Erythroblast (primary cell): ENCODE measurements around the gene TRIM67.

ENCODE experiments used
- GATA1 ChIP-seq: IDR thresholded peaks from 2 replicates; pipeline ENCODE4 v1.6.1; 2011; ENCODE audit warnings: low read depth, mild to moderate bottlenecking, control low read depth, low read length, moderate library complexity
- POLR2A ChIP-seq: IDR thresholded peaks from 2 replicates; pipeline ENCODE4 v1.6.1; 2011; ENCODE audit warnings: mild to moderate bottlenecking, low read length

DNA sequence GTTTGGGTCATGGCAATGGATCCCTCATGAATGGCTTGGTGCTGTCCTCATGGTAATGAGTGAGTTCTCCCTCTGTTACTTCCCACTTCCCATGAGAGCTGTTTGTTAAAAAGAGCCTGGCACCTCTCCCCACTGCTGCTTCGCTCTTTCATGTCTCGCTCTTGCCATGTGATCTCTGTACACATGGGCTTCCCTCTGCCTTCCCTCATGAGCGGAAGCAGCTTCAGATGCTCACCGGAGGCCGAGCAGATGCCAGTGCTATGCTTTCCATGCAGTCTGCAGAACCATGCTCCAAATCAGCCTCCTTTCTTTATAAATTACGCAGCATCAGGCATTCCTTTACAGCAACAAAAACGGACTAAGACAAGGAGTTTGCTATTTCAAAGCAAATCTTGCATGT lies 64.3 kb downstream of the TRIM67 start:
- no peak for TF ChIP-seq POLR2A
- no peak for TF ChIP-seq GATA1
